K562 (cell line): Measurements from ENCODE around the gene CCSER1. TPM values are rescaled to one million over a fixed set of nuclear protein-coding genes. Genes with fewer than 3 reads are reported as not detected.
"Not testable (repeated sequence)": the region's sequence is repeated elsewhere in the genome, so short reads cannot be mapped to it uniquely, and the experiment has no call there.

Experiments
- ATAC-seq: fragments of 200-7000 bp; cut with Tn5 transposase; 3 replicates; pipeline ENCODE4 v1.9.1; 2020; ENCODE audit warnings: moderate library complexity
- BruUV-seq: library from RNA; stranded (reverse); fragments of 400-500 nt; replicated peaks from 2 replicates; lab custom pipeline; 2021; lab: Mats Ljungman, UMichigan
- CTCF ChIA-PET: fragments of 300-600 bp; formaldehyde crosslinking; extraction: SDS; loops from one replicate; lab custom pipeline; 2021; ENCODE audit warnings: low intra/inter-chr PET ratio; lab: Yijun Ruan, JAX
- POLR2A ChIA-PET: fragments of 300-600, 350-650 bp; sonication (Branson Sonifier 250); formaldehyde crosslinking; extraction: SDS; loops from one replicate; lab custom pipeline; 2021; ENCODE audit warnings: antibody characterized with exemption, inconsistent platforms; lab: Yijun Ruan, JAX
- DNase-seq, 4 experiments: peaks; one replicate each; pipeline versions ENCODE4 v3.0.0 to v3.0.0-alpha.2; 2011 to 2018; ENCODE audit warnings: low spot score in 3 of 4, mixed read lengths in 3 of 4; ENCODE audit errors: extremely low read depth in 1 of 4
- FAIRE-seq: peaks from 2 replicates; lab custom pipeline; 2011; peaks lifted over from hg19 to GRCh38; lab: Jason Lieb, UNC
- H2AFZ ChIP-seq: 2 replicates; pipeline ENCODE4 v1.6.0; 2011; ENCODE audit warnings: low read depth, low read length, control low read depth, inconsistent platforms
- H3K27ac ChIP-seq: fragments of 200-600 bp; 3 replicates; pipeline ENCODE4 v1.8.0; 2011; ENCODE audit warnings: low read depth, mild to moderate bottlenecking, control low read depth, inconsistent platforms, low read length, moderate library complexity, mixed read lengths; ENCODE audit errors: extremely low read depth
- H3K27me3 ChIP-seq, 2 experiments: fragments of 300-600 bp in 1 of 2; 2 replicates in 1 of 2; 3 replicates in 1 of 2; pipeline versions ENCODE4 v1.6.0 to v1.8.0; 2011; ENCODE audit warnings: inconsistent platforms in 2 of 2, low read length in 2 of 2, mild to moderate bottlenecking in 1 of 2, mixed read lengths in 1 of 2, moderate library complexity in 1 of 2; ENCODE audit not compliant: control insufficient read depth in 2 of 2, insufficient read depth in 2 of 2
- H3K36me3 ChIP-seq: fragments of 300-600 bp; 3 replicates; pipeline ENCODE4 v1.8.0; 2011; ENCODE audit warnings: mild to moderate bottlenecking, low read length, inconsistent platforms; ENCODE audit not compliant: control insufficient read depth, insufficient read depth
- H3K4me1 ChIP-seq, 2 experiments: fragments of 200-600 bp in 1 of 2; replicated peaks in 1 of 2; 2 replicates in 1 of 2; 3 replicates in 1 of 2; pipeline versions ENCODE4 v1.5.1 to v1.8.0; 2011; ENCODE audit warnings: inconsistent platforms in 2 of 2, low read length in 2 of 2, mild to moderate bottlenecking in 1 of 2, mixed read lengths in 1 of 2, moderate library complexity in 1 of 2; ENCODE audit not compliant: control insufficient read depth in 2 of 2, insufficient read depth in 2 of 2
- H3K4me2 ChIP-seq: 2 replicates; pipeline ENCODE4 v1.6.1; 2011; ENCODE audit warnings: low read length, control low read depth, inconsistent platforms, mixed read lengths; ENCODE audit not compliant: insufficient read depth
- H3K4me3 ChIP-seq: fragments of 200-600 bp; sonication (generic), shearing (Covaris generic); 2 replicates; pipeline ENCODE4 v1.5.1; 2016; ENCODE audit warnings: control low read depth, inconsistent platforms
- H3K79me2 ChIP-seq: fragments of 200-600 bp; 3 replicates; pipeline ENCODE4 v1.8.0; 2011; ENCODE audit warnings: low read length, inconsistent platforms; ENCODE audit not compliant: control insufficient read depth, insufficient read depth
- H3K9ac ChIP-seq, 2 experiments: 2 replicates each; pipeline versions ENCODE4 v1.6.0 to v1.6.1; 2011; ENCODE audit warnings: low read depth in 2 of 2, low read length in 2 of 2, control low read depth in 1 of 2, inconsistent platforms in 1 of 2, mild to moderate bottlenecking in 1 of 2, mixed read lengths in 1 of 2; ENCODE audit not compliant: insufficient read depth in 1 of 2
- H3K9me1 ChIP-seq: one replicate; pipeline ENCODE4 v1.6.0; 2011; ENCODE audit warnings: inconsistent platforms, mild to moderate bottlenecking, low read length, moderate library complexity; ENCODE audit not compliant: control insufficient read depth, insufficient read depth
- H3K9me3 ChIP-seq: replicated peaks from 2 replicates; pipeline ENCODE4 v1.5.1; 2011; ENCODE audit warnings: low read depth, low read length, inconsistent platforms; ENCODE audit not compliant: control insufficient read depth, insufficient read depth
- H4K20me1 ChIP-seq: replicated peaks from 2 replicates; pipeline ENCODE4 v1.6.1; 2011; ENCODE audit warnings: low read length, inconsistent platforms, mixed read lengths; ENCODE audit not compliant: control insufficient read depth, insufficient read depth
- WGBS: fragments of 100-300 bp; shearing (Covaris generic); methylation state at CpG from one replicate; pipeline ENCODE4 v1.1.6; 2016; ENCODE audit warnings: low coverage, mixed read lengths; ENCODE audit not compliant: insufficient coverage; ENCODE audit errors: missing lambda C conversion rate; 5-methylcytosine and 5-hydroxymethylcytosine counted together
- in situ Hi-C: fragments of 300-500 bp; cut with MboI; formaldehyde crosslinking; loops from 4 replicates; pipeline ENCODE4 v1.15.0; 2018; ENCODE audit warnings: inconsistent platforms, mixed read lengths
- intact Hi-C: fragments of 100-400 bp; cut with micrococcal nuclease; formaldehyde crosslinking; loops from 2 replicates; pipeline ENCODE4 v1.14.2; 2022
- polyA plus RNA-seq, 8 experiments: library from polyadenylated mRNA; depleted of rRNA in 4 of 8; stranded (reverse) in 5 of 8; unstranded in 3 of 8; fragments of >200 nt; fragmentation: Nextera tagmentation in 2 of 8; fragmentation: Illumina TruSeq in 1 of 8; extraction: Ambion mirVana in 2 of 8; extraction: Trizol in 1 of 8; gene quantifications; 2 replicates each; pipeline versions ENCODE4 v1.2.1 to v1.2.3, GENCODE V29; 2011 to 2014; ENCODE audit warnings: inconsistent platforms in 1 of 8, missing spikeins in 1 of 8
- total RNA-seq, 7 experiments: library from RNA; depleted of rRNA in 6 of 7; stranded (reverse); fragments of >200 nt in 6 of 7; fragmentation: Illumina TruSeq in 2 of 7; extraction: Trizol in 2 of 7; gene quantifications; 2 replicates each; pipeline versions ENCODE4 v1.2.1 to v1.2.3, GENCODE V29; 2011 to 2021; ENCODE audit warnings: low replicate concordance in 1 of 7

CCSER1 gene
- total and polyA plus RNA-seq, 9 of the 15 experiments (the other 6 are each of a cell fraction or from before 2014, with no cell fraction given): not detected

DNA sequence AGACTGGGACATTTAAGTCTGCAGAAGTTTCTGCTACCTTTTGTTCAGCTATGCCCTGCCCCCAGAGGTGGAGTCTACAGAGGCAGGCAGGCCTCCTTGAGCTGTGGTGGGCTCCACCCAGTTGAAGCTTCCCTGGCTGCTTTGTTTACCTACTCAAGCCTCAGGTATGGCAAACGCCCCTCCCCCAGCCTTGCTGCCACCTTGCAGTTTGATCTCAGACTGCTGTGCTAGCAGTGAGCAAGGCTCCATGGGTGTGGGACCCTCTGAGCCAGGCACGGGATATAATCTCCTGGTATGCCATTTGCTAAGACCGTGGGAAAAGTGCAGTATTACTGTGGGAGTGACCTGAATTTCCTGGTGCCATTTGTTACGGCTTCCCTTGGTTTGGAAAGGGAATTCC, 1026.8 kb downstream of the CCSER1 start:
- H3K79me2 ChIP-seq, H3K4me2 ChIP-seq, H3K9me1 ChIP-seq, FAIRE-seq, intact Hi-C loops, H3K4me3 ChIP-seq, DNase-seq, H3K36me3 ChIP-seq, H3K9ac ChIP-seq, CTCF ChIA-PET, H3K4me1 ChIP-seq, ATAC-seq, H2AFZ ChIP-seq, POLR2A ChIA-PET, H3K27me3 ChIP-seq, H3K9me3 ChIP-seq, H4K20me1 ChIP-seq, BruUV-seq, H3K27ac ChIP-seq, in situ Hi-C loops: not testable (repeated sequence)
- WGBS: 0% methylated on average over 4 of the region's 4 CpGs

DNA sequence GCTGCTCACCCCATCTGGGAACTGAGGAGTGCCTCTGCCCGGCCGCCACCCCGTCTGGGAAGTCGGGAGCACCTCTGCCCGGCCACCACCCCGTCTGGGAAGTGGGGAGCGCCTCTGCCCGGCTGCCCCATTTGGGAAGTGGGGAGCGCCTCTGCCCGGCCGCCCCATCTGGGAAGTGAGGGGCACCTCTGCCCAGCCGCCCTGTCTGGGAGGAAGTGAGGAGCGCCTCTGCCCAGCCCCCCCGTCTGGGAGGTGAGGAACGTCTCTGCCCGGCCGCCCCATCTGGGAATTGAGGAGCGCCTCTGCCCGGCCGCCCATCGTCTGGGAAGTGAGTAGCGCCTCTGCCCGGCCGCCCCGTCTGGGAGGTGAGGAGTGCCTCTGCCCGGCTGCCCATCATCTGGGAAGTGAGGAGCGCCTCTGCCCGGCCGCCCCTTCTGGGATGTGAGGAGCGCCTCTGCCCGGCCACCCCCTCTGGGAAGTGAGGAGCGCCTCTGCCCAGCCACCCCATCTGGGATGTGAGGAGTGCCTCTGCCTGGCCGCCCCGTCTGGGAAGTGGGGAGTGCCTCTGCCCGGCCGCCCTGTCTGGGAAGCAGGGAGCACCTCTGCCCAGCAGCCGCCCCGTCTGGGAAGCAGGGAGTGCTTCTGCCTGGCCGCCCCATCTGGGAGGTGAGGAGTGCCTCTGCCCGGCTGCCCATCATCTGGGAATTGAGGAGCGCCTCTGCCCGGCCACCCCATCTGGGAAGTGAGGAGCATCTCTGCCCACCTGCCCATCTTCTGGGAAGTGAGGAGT, 1040.9 kb downstream of the CCSER1 start:
- H3K9me3 ChIP-seq, H3K36me3 ChIP-seq, ATAC-seq, H3K79me2 ChIP-seq, H3K27me3 ChIP-seq, in situ Hi-C loops, intact Hi-C loops, H4K20me1 ChIP-seq, DNase-seq, CTCF ChIA-PET, H3K9me1 ChIP-seq, H3K4me2 ChIP-seq, H3K4me3 ChIP-seq, POLR2A ChIA-PET, H2AFZ ChIP-seq, H3K9ac ChIP-seq, BruUV-seq, FAIRE-seq, H3K4me1 ChIP-seq, H3K27ac ChIP-seq: not testable (repeated sequence)
- under 1% methylated on average over 24 of the region's 42 CpGs for WGBS
